GM23248 (cell line): Measurements from ENCODE around the gene NCKIPSD. TPM values are rescaled to one million over a fixed set of nuclear protein-coding genes. Genes with fewer than 3 reads are reported as not detected.

Source experiments
- DNase-seq: peaks from one replicate; pipeline ENCODE4 v3.0.0-alpha.2; 2015
- H2AFZ ChIP-seq: fragments of 200-600 bp; sonication (generic); 2 replicates; pipeline ENCODE4 v1.6.1; 2016; ENCODE audit warnings: antibody characterized with exemption
- H3F3A ChIP-seq: fragments of 200-600 bp; sonication (generic); 2 replicates; pipeline ENCODE4 v1.6.1; 2016; ENCODE audit warnings: mild to moderate bottlenecking, antibody characterized with exemption, mixed run types; ENCODE audit not compliant: insufficient read depth
- H3K27ac ChIP-seq: fragments of 200-600 bp; sonication (generic); 2 replicates; pipeline ENCODE4 v1.5.1; 2016; ENCODE audit warnings: mild to moderate bottlenecking
- H3K27me3 ChIP-seq: fragments of 200-600 bp; sonication (generic); replicated peaks from 2 replicates; pipeline ENCODE4 v1.6.1; 2016; ENCODE audit warnings: mild to moderate bottlenecking; ENCODE audit not compliant: insufficient read depth
- H3K36me3 ChIP-seq: fragments of 200-600 bp; sonication (generic); 2 replicates; pipeline ENCODE4 v1.6.1; 2016; ENCODE audit warnings: low read depth, mild to moderate bottlenecking
- H3K4me1 ChIP-seq: fragments of 200-600 bp; sonication (generic); 2 replicates; pipeline ENCODE4 v1.6.1; 2016; ENCODE audit warnings: mild to moderate bottlenecking; ENCODE audit not compliant: insufficient read depth
- H3K4me2 ChIP-seq: fragments of 200-600 bp; sonication (generic); one replicate; pipeline ENCODE4 v1.6.1; 2016; ENCODE audit warnings: mild to moderate bottlenecking; ENCODE audit not compliant: unreplicated experiment
- H3K4me3 ChIP-seq: fragments of 200-600 bp; sonication (generic); 2 replicates; pipeline ENCODE4 v1.5.1; 2016; ENCODE audit warnings: mild to moderate bottlenecking
- H3K79me2 ChIP-seq: fragments of 200-600 bp; sonication (generic); 2 replicates; pipeline ENCODE4 v1.6.1; 2016; ENCODE audit warnings: mild to moderate bottlenecking; ENCODE audit not compliant: insufficient read depth
- H3K9ac ChIP-seq: fragments of 200-600 bp; sonication (generic); 2 replicates; pipeline ENCODE4 v1.6.1; 2016; ENCODE audit warnings: mild to moderate bottlenecking
- H3K9me2 ChIP-seq: fragments of 200-600 bp; sonication (generic); 2 replicates; pipeline ENCODE4 v1.6.1; 2016; ENCODE audit warnings: mixed run types, mild to moderate bottlenecking, moderate library complexity; ENCODE audit not compliant: insufficient read depth
- H3K9me3 ChIP-seq: fragments of 200-600 bp; sonication (generic); one replicate; pipeline ENCODE4 v1.6.1; 2017; ENCODE audit warnings: low read depth
- H4K20me1 ChIP-seq: fragments of 200-600 bp; sonication (generic); 2 replicates; pipeline ENCODE4 v1.6.0; 2016; ENCODE audit not compliant: insufficient read depth
- EZH2 ChIP-seq: fragments of 200-600 bp; sonication (generic); IDR thresholded peaks from 2 replicates; pipeline ENCODE4 v1.6.1; 2018; ENCODE audit warnings: antibody characterized with exemption, mild to moderate bottlenecking; ENCODE audit not compliant: insufficient read depth, poor library complexity, severe bottlenecking
- EZH2phosphoT487 ChIP-seq: fragments of 200-600 bp; sonication (generic); IDR thresholded peaks from 2 replicates; pipeline ENCODE4 v1.6.1; 2018; ENCODE audit warnings: antibody characterized with exemption, moderate library complexity, mild to moderate bottlenecking, low read depth; ENCODE audit not compliant: insufficient read depth
- WGBS, 2 experiments: methylation state at CpG; one replicate each; pipeline ENCODE4 v1.1.6; 2015 to 2017; ENCODE audit warnings: low lambda C conversion rate in 2 of 2, low coverage in 1 of 2; ENCODE audit errors: missing lambda C conversion rate in 2 of 2; 5-methylcytosine and 5-hydroxymethylcytosine counted together
- in situ Hi-C: fragments of 300-500 bp; cut with MboI; formaldehyde crosslinking; loops from 2 replicates; pipeline ENCODE4 v1.15.0; 2020
- polyA plus RNA-seq: library from polyadenylated mRNA; unstranded; fragments of >200 nt; fragmentation: Nextera tagmentation; extraction: Ambion mirVana; gene quantifications from 2 replicates; pipeline ENCODE4 v1.2.1, GENCODE V29; 2016
- total RNA-seq: library from RNA; depleted of rRNA; stranded (reverse); fragments of >200 nt; shearing (Covaris generic); gene quantifications from 2 replicates; pipeline ENCODE4 v1.2.3, GENCODE V29; 2014

Gene NCKIPSD
- total and polyA plus RNA-seq, 2 experiments from 2014 or later, result 20.6 to 32.5 TPM

GRCh38 chr3:48692551-48692950, 6.8 kb upstream of the NCKIPSD start:
- Histone ChIP-seq H3K9me2 (no peaks in the 10 kb centered on the region), H3K79me2 (peaks cover 74% of the 10 kb centered on the region), H3K4me2 (no peak overlapping the region), H3K4me1 (peaks cover 29% of the 10 kb centered on the region), H2AFZ (no peak overlapping the region), H3F3A (peaks cover 34% of the 10 kb centered on the region), H3K9ac (no peak overlapping the region), H4K20me1 (peaks cover 6% of the 10 kb centered on the region; the same call in 1 of the 2 replicates), H3K4me3 (no peak overlapping the region), H3K27ac (no peak overlapping the region), H3K36me3 (peaks cover 47% of the 10 kb centered on the region), H3K9me3 (no peaks in the 10 kb centered on the region), H3K27me3 (no peaks in the 10 kb centered on the region)
- no peak for TF ChIP-seq EZH2phosphoT487
- TF ChIP-seq EZH2, result no peak
- in situ Hi-C loops, result no loop called here
- DNase-seq, result no peak

GRCh38 chr3:48690846-48691458, 5.2 kb upstream of the NCKIPSD start:
- no peak for DNase-seq
- H3K27ac ChIP-seq, result no peak overlapping the region
- WGBS, 2 experiments, result 83 to 87% methylated on average over 2 of the region's 2 CpGs
- in situ Hi-C loops, result no loop called here
- no peak for TF ChIP-seq EZH2
- TF ChIP-seq EZH2phosphoT487, result no peak
- H3K9me3 ChIP-seq, result no peaks in the 10 kb centered on the region
- no peaks in the 10 kb centered on the region for H3K27me3 ChIP-seq
- no peak overlapping the region for H3K4me3 ChIP-seq
- H3F3A ChIP-seq, result peaks cover 36% of the 10 kb centered on the region
- peaks cover 58% of the 10 kb centered on the region for H3K79me2 ChIP-seq
- no peak overlapping the region for H3K9ac ChIP-seq
- no peaks in the 10 kb centered on the region for H4K20me1 ChIP-seq
- peaks cover 25% of the 10 kb centered on the region for H3K4me1 ChIP-seq
- H3K9me2 ChIP-seq, result no peaks in the 10 kb centered on the region
- no peak overlapping the region for H2AFZ ChIP-seq
- H3K4me2 ChIP-seq, result no peak overlapping the region
- peaks cover 50% of the 10 kb centered on the region for H3K36me3 ChIP-seq

GRCh38 chr3:48689384-48689783, 3.7 kb upstream of the NCKIPSD start:
- in situ Hi-C loops, result no loop called here
- no peak overlapping the region for H2AFZ ChIP-seq
- H3K36me3 ChIP-seq, result peaks cover 50% of the 10 kb centered on the region
- H3K27ac ChIP-seq, result no peak overlapping the region
- H4K20me1 ChIP-seq, result no peaks in the 10 kb centered on the region
- DNase-seq, result no peak
- WGBS, 2 experiments, result 62 to 65% methylated on average over 5 of the region's 5 CpGs
- no peaks in the 10 kb centered on the region for H3K9me2 ChIP-seq
- H3K4me1 ChIP-seq, result peaks cover 25% of the 10 kb centered on the region
- peaks cover 26% of the 10 kb centered on the region for H3F3A ChIP-seq
- H3K9ac ChIP-seq, result no peak overlapping the region
- H3K9me3 ChIP-seq, result no peaks in the 10 kb centered on the region
- no peak for TF ChIP-seq EZH2phosphoT487
- no peak for TF ChIP-seq EZH2
- no peak overlapping the region for H3K4me3 ChIP-seq
- H3K27me3 ChIP-seq, result no peaks in the 10 kb centered on the region
- no peak overlapping the region for H3K4me2 ChIP-seq
- H3K79me2 ChIP-seq, result peaks cover 64% of the 10 kb centered on the region

DNA sequence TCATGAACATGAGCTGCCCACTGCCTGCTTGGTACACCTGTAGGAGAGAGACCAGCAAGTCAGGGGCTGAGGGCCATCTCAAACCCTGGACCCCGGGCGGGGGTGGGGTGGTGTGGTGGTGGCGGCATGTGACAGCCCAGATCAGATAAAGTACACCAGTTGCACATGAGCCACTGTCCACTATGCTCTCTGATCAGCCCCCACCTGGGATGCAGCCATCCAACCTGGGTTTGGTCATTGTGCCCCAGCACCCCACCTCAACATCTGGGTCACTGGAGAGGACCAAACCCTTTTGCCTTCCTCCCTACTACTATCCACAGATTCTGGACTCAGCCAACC, 3.0 kb upstream of the NCKIPSD start:
- WGBS, 2 experiments, result 85 to 100% methylated on average over 2 to 3 of the region's 3 CpGs
- H4K20me1 ChIP-seq, result no peaks in the 10 kb centered on the region

More for the DNA sequence above, 3.0 kb upstream of the NCKIPSD start:
- peaks cover 48% of the 10 kb centered on the region for H3K36me3 ChIP-seq
- no peak overlapping the region for H3K27ac ChIP-seq
- peaks cover 23% of the 10 kb centered on the region for H3K4me1 ChIP-seq
- no peaks in the 10 kb centered on the region for H3K27me3 ChIP-seq
- H3K4me3 ChIP-seq, result no peak overlapping the region
- no peak for DNase-seq
- no peaks in the 10 kb centered on the region for H3K9me3 ChIP-seq
- H3K4me2 ChIP-seq, result no peak overlapping the region
- H3K9me2 ChIP-seq, result no peaks in the 10 kb centered on the region
- TF ChIP-seq EZH2, result no peak
- TF ChIP-seq EZH2phosphoT487, result no peak
- H2AFZ ChIP-seq, result no peak overlapping the region
- H3K9ac ChIP-seq, result no peak overlapping the region
- peaks cover 61% of the 10 kb centered on the region for H3K79me2 ChIP-seq
- in situ Hi-C loops, result no loop called here
- H3F3A ChIP-seq, result peaks cover 22% of the 10 kb centered on the region
